Stimulated activated CD4-positive, alpha-beta T cell treated with anti-CD3 and anti-CD28 coated beads, Interleukin-12 subunit alpha, Interleukin-12 subunit beta, amount 100 ng/mL, for 48 hours (primary cell): Measurements from ENCODE around the gene MOK.
"Not testable (repeated sequence)": the region's sequence is repeated elsewhere in the genome, so short reads cannot be mapped to it uniquely, and the experiment has no call there.

Source experiments
- DNase-seq, 3 donors: peaks; one replicate each; pipeline ENCODE4 v3.0.0-alpha.2; 2020; ENCODE audit warnings: low read depth in 2 of 3, low spot score in 1 of 3

MOK gene

GRCh38 chr14:102249041-102249440, 55.9 kb downstream of the MOK start:
- DNase-seq: no peak

GRCh38 chr14:102248121-102248520, 56.8 kb downstream of the MOK start:
- no peak for DNase-seq

GRCh38 chr14:102246071-102246470, 58.9 kb downstream of the MOK start:
- DNase-seq: no peak

GRCh38 chr14:102243795-102244194, 61.2 kb downstream of the MOK start:
- not testable (repeated sequence) for DNase-seq

GRCh38 chr14:102241147-102241546, 63.8 kb downstream of the MOK start:
- no peak for DNase-seq

- not testable (repeated sequence) for DNase-seq
Observed at GRCh38 chr14:102240481-102240880, 64.5 kb downstream of the MOK start.

- DNase-seq: no peak
Observed at GRCh38 chr14:102239231-102239630, 65.7 kb downstream of the MOK start.

- DNase-seq: no peak
Observed at GRCh38 chr14:102238766-102239165, 66.2 kb downstream of the MOK start.

- DNase-seq: no peak
Observed at GRCh38 chr14:102238131-102238530, 66.8 kb downstream of the MOK start.

GRCh38 chr14:102236026-102236425, 68.9 kb downstream of the MOK start:
- no peak for DNase-seq

- peak; percentile 62 to 83 (median 77) for DNase-seq
Observed at GRCh38 chr14:102235275-102235897, 69.6 kb downstream of the MOK start.

GRCh38 chr14:102234331-102235264, 70.4 kb downstream of the MOK start:
- no peak for DNase-seq

- DNase-seq: no peak
Observed at GRCh38 chr14:102233081-102233480, 71.9 kb downstream of the MOK start.

- DNase-seq: no peak
Observed at GRCh38 chr14:102232348-102232625, 72.7 kb downstream of the MOK start.

GRCh38 chr14:102231476-102232347, 73.3 kb downstream of the MOK start:
- no peak for DNase-seq

- no peak for DNase-seq
Observed at GRCh38 chr14:102230481-102231210, 74.3 kb downstream of the MOK start.

- no peak for DNase-seq
Observed at GRCh38 chr14:102229739-102230092, 75.2 kb downstream of the MOK start.

GRCh38 chr14:102229071-102229738, 75.8 kb downstream of the MOK start:
- no peak for DNase-seq

GRCh38 chr14:102227184-102227964, 77.6 kb downstream of the MOK start:
- no peak for DNase-seq
